HG03280 (cell line): ENCODE results near the gene ITPKA.

Experiments
- ATAC-seq: cut with Tn5 transposase; IDR thresholded peaks from one replicate; pipeline ENCODE4 v1.9.1; 2021; ENCODE audit warnings: mild to moderate bottlenecking, moderate library complexity; ENCODE audit not compliant: unreplicated experiment

Gene ITPKA

DNA sequence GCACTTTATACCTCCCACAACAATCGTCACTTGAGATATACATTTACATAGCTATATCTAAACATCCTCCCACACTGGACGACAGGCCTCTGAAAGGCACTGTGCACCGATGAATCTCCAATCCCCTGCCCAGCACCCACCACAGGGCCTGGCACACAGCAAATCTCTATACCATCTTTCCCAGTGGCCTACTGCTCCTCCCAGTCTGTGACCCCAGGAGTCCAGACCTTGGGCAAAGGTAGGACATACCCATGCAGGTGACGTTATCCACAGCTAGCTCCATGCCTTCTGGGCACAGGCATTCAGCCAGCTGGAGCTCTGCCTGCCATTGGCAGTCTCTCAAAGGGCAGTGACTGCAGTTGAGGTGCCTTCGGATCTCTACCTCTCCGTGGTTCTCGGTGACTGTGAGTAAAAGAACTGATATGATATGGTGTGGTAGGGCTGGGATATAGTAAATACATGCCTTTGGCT lies 14.2 kb downstream of the ITPKA start:
- ATAC-seq: no peak

DNA sequence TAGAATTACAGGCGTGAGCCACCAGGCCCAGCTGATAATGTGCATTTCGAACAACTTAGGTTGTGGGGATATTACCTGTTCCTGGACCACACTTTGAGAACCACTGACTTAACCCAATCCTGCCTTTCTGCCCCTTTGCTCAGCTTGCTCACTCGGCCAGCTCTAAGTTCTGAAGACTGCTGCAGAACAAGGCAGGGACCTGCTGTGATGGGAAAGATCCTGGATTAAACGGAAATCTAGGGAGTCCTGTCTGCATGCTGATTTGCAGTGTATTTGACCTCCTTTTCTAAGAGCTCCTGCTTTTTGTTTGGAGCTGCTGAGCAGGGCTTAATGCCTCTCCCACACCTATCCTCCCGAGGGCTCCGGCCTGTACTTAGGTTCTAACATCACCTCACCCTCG lies 17.1 kb downstream of the ITPKA start:
- no peak for ATAC-seq

DNA sequence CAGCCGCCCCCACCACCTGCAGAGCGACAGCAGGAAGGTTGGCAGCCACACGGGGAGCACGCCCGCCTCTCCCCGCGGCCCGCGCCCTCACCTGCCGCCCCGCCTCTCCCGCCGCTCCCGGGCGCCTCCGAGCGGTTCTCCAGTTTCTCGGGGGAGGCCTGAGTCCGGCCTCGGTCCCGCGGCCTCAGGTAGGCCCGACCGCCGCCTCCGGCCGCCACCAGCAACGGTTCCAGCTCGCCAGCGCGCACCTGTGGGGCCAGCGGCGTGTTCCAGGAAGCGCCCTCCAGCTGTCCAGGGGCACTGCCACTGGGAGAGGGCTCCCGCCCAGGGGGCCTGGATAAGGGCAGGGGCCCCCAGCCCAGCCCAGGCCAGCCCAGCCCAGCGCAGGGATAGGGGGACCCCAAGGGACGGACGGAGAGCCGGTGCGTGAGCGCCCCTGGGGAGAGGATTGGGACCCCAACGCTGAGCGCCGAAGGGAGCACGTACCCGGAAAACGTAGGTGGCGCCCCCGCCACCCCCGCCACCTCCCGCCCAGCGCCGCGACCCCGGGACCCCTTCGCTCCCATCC lies 17.7 kb downstream of the ITPKA start:
- ATAC-seq: no peak

DNA sequence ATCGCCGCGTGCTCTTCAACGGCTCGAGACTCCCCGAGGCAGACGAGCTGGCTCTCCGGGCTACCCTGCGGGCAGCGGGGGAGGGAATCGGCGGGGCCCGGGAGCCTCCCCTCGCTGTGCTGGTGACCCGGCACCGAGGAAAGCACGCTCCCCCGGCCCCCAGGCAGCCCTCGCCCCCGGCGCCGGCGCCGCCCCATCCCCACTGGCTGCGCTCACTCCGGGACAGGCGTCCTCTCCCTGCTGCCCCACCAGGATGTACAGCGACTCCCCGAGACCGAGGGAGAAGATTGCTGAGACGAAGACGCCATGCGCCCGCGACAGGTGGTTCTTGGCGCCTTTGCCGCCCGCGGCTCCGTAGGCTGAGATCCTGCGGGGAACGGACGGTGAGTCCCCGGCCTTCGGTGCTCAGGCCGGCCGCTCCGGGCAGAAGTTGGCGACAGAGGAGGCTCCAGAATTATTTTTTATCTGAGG lies 18.3 kb downstream of the ITPKA start:
- no peak for ATAC-seq

DNA sequence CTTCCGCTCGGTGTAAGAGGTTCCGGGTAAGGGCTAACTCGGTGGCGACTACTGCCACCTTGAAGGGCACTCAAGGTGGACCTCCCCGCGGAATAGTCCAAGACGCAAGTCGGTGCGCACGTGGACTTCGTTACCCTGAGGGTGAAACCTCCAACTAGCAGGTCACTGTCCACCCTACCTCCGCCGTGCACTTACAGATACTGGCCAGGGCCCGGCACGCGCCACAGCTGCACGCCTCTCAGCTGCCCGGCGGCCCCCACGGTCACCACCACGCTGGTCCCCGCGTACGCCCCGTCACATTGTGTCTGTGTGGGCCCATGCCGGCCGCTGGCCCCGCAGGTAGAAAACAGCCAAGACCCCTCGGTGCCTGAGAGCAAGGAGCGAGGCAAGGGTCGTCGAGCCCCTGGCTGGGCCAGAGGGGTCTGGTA lies 18.9 kb downstream of the ITPKA start:
- ATAC-seq: no peak

DNA sequence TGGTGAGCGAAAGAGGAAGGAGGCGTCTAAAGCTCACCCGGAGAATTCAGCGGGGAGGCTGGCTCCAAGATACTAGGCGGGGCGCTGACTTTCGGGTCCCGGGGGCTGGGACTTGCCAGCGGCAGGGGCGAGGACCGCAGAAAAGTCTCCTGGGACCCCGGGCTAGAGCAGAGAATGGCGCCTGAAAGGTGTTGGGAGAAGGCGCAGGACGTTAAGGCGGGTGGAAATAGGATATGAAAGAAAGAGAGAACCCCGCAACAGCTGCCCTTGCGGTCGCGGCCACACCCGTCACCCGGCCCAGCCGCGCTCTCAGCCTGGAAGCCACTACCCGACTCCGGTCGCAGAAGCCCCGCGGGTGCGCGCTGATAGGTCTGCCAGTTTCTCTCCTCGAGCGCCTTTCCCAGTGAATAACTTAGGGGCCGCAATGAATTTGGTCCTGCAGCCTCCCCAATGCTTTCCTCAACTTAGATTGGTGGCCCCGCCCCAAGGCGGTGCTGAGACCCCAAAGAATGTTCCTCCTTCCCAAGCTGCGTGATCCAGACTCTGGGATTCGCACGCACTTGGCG lies 19.3 kb downstream of the ITPKA start:
- no peak for ATAC-seq

DNA sequence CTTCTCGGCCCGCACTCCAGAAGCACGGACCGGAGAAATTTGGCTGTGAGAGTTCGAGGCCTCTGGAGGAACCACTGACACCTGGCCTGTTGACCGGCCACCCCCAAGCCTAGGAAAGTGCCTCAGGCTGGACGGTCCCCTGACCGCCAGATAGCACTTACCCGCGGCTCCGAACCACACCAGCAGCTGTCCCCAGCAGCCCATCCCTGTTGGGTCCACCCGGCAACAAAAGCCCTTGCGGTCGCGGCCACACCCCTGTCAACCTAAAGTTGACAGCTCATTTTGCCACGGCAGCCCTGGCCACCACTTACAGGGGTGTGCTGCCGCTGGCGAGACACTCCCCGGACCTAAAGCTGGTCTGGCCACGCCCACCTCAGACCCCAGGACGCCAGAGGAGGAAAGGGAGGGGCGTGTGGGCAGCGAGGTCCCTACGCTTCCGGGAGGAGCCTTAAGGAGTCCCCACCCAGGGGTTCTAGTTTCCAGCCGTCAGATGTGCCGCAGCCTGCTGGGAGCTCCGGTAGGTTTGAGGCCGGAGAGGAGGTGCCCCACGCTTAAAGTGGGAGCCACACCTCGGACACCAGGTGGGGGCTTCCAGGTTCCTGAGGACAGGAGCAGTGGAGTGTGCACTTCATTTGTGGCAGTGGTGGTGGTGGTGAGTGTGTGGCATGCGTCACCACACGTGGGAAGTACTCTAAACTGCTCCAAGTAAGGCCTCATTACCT lies 20.0 kb downstream of the ITPKA start, which contains the start of gene LTK:
Gene LTK (minus strand): TSS at position 322 of the 722 bp plus-strand sequence. CDS start 118 bp downstream, at position 204.
- ATAC-seq: no peak

DNA sequence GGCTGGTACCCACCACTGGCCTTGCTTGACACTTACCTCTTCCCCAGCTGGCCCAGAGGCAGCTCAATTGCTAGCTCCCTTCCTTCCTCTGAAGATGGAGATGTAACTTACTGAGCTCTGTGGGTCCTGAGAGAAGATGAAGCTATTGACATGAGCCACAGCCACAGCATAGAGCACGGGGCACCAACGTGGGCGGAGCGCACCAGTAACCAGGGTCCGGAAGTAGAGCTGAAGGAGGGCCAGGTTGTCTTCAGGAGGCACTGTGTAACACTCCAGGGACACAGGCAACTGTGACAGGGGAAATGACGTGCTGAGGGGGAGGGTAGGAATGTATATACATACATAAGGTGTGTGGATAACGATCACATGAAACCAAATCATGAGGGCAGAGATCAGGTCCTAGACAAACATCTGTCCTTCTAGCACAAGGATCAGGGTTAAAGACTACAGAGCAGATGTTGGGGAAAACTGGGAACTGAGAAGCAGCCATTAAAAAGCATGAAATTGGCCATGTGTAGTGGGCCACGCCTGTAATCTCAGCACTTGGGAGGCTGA lies 24.3 kb downstream of the ITPKA start:
- ATAC-seq: no peak

DNA sequence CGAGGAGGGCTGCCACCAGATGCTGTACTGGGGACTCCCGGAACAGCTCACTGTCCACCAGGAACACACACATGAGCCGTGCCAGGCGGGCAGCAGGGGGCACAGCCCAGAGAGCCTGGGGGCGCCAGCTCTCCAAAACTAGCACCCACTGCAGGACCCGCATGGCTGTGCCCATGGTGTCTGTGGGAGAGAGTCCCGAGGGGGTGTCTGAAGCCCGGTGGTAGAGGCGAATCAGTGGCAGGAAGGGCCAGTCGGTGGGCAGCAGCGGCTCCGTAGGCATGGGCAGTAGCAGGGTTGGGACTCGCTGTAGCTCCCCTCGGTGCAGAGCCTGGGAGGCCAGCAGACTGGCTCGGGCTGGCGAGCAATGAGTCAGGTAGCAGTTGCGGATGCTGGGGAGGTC lies 27.0 kb downstream of the ITPKA start:
- no peak for ATAC-seq

DNA sequence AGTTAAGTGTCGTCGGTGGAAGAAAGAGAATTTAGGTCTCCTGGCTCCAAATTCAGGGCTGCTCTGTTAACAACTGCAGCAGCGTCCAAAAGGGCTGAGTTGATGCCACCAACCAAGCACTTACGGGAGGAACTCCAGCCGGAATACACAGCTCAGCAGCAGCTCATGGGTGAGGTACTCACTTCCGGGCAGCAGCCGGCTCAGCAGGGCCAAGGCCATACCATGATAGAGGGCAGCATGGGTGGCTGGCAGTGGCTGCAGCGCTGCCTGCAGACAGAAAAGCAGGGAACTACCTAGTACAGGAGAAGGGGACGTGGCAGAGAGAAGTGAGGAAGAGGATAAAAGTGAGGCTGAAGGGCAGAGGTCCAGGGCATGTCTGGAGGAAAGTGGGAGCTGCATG lies 27.9 kb downstream of the ITPKA start:
- no peak for ATAC-seq

DNA sequence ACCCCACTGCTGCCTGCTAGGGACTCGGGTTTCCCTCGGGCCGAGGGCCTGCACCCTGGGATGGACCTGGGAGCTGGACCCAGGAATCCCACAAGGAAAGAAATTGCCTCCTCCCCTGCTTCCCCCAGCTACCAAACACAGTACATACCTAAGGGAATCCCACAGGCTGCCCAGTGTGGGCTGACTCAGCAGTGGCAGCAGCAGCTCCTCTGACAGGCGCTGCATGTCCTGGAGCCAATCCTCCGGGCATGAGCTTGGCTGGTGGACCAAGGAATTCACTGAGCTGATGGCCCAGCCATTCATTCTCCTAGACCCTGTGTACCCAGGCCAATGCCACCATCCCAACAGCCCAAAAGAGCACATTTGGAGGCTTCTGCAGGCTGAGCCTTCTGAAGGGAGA lies 29.4 kb downstream of the ITPKA start:
- ATAC-seq: no peak

DNA sequence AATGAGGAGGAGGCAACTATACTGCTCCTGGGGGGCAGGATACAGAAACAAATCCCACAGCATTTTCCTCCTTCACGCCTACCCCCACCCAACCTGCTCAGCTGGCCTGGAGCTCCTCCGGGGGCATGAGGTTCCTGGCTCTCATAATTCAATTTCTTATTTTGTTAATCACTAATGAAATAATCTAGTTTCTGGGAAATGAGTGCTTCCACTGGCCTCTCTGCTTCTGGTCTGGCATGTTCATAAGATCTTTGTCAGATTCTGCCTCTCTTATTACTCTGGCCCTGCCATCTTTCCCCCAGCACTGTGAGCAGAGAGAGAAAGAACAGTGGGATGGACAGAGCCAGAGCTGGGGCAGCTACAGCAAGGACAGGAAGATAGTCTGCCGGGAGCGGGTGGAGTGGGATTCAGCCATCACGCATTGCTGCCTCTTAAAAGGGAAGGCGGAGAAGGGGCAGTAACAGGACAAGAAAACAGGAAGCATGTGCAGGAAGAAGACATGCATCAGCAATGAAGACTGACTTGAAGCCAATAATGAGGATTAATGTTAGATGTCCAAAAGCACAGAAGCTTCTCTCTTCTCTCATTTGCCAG lies 36.8 kb downstream of the ITPKA start:
- ATAC-seq: no peak

DNA sequence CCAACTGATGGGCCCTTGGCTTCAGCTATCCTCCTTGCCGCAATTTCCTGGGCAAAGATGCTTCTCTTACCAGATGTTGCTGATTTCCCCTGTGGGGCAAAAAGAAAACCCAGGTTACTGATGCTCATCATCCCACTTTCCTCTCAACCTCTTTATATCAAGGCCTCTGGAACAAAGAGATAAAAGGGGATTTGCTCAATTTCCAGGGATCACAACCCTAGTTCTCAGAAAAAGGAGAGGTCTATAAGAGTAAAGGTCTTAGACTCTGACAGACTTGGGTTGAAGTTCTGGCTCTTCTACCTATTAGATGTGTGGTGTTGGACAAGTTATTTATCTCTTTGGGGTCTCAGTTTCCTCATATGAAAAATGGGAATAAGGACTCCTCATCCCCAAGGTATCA lies 41.9 kb downstream of the ITPKA start:
- ATAC-seq: no peak

DNA sequence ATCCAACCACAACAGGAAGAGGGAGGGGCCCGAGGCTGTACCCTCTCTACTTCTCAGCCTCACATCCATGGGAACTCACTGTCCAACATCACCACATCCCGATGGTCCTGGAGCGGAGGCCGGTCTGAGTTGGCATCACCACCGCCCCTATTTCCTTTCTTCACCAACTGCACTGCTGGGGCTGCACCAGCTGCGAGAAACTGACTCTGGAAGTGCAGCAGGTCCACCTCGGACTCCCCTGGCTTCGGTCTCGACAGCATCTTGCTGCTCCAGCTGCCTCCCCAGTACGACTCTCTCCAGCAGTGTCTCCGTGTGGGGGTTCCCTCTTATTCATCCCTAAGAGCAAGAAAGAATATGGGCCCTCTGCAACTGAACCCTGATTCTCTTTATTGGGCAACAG lies 43.2 kb downstream of the ITPKA start:
- ATAC-seq: no peak

DNA sequence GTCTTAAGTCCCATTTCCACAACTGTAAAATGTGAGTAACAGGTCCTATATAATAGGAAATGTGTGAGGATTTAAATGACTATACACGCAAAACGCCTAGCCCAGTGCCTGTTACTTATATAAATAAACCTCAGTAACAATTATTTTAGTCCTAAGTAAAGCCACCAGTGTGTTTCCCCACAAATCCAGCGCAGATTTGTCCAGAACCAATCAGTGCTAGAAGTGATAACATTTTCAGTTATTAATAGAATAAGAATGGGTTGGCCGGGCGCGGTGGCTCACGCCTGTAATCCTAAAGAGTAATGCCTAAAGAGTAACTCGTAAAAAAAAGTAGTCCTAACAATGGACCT lies 49.8 kb downstream of the ITPKA start:
- no peak for ATAC-seq

DNA sequence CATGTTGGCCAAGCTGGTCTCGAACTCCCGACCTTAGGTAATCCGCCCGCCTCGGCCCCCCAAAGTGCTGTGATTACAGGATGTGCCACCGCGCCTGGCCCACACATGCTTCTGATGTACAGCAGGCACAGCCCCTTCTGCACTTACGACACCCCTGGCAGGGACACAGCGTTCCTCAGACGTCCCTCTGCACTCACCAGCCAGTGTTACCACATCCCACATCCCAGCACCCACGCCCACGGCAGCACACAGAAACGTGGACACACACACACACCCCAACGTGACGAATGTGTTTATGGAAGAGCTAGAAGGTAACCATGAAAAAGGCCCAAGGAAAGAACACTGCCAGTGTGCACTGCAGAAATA lies 51.0 kb downstream of the ITPKA start:
- no peak for ATAC-seq

DNA sequence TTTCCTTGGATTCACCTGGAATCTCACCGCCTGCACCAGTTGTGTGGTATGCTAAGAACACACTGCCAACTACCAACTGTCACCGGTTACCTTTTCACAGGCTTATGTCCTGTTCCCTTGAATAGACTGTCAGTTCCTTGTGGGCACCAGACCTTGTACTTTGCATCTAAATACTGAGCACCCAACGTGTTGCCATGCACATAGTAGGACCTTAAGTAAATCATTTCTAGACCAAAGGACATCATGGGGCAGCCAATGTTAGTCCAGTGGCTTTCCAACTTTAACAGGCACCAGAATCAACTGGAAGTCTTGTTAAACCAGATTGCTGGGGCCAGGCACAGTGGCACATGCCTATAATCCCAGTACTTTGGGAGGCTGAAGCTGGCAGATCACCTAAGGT lies 51.5 kb downstream of the ITPKA start:
- no peak for ATAC-seq

DNA sequence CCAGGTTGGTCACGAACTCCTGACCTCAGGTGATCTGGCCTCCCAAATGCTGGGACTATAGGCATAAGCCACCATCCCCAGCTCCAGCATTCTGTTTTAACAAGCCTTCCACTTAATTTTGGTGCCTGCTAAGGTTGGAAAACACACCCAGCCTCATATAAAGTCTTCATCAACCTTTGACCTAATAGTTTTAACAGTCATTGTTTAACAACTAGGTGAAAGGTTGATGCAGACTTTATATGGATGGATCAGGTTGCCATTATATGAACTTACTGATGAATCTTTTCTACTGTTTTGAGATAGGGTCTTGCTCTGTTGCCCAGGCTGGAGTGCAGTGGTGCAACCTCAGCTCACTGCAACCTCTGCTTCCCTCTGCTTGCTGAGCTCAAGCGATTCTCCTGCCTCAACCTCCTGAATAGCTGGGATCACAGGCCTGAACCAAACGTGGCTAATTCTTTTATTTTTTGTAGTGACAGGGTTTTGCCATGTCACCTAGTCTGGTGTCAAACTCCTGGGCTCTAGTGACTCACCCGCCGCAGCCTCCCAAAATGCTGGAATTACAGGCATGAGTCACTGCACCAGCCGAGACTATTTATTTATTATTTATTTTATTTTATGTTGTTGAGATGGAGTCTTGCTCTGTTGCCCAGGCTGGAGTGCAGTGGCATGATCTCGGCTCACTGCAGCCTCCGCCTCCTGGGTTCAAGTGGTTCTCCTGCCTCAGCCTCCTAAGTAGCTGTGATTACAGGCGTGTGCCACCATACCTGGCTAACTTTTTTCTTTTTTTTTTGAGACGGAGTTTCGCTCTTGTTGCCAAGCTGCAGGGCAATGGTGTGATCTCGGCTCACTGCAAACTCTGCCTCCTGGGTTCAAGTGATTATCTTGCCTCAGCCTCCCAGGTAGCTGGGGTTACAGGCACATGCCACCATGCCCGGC lies 53.4 kb downstream of the ITPKA start:
- no peak for ATAC-seq

DNA sequence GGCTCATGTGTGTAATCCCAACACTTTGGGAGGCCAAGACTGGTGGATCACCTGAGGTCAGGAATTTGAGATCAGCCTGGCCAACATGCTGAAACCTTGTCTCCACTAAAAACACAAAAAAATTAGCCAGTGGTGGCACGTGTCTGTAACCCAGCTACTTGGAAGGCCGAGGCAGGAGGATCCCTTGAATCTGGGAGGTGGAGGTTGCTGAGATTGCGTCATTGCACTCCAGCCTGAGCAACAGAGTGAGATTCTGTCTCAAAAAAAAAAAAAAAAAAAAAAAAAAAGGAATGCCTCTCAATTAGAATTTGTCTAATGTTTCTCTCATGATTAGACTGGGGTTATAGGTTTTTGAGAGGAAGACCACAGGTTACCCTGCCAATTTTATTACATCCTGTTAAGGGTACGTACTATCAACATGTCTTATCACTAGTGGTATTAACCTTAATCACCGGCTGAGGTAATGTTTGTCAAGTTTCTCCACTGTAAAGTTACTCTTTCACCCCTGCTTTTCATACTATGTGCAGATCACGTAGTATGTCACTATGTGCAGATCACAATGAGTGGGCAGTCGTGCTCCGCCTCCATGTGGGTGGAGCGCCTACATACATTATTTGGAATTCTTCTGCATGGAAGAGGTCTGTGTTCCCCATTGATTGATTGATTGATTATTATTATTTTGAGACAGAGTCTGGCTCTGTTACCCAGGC lies 56.5 kb downstream of the ITPKA start:
- no peak for ATAC-seq
